GM19035 (cell line): ENCODE results near the gene SLC26A1.

Experiments used
- ATAC-seq: cut with Tn5 transposase; IDR thresholded peaks from one replicate; pipeline ENCODE4 v1.9.1; 2021; ENCODE audit not compliant: unreplicated experiment

Gene SLC26A1

GRCh38 chr4:1014291-1015167, 21.3 kb upstream of the SLC26A1 start:
- ATAC-seq: no peak

DNA sequence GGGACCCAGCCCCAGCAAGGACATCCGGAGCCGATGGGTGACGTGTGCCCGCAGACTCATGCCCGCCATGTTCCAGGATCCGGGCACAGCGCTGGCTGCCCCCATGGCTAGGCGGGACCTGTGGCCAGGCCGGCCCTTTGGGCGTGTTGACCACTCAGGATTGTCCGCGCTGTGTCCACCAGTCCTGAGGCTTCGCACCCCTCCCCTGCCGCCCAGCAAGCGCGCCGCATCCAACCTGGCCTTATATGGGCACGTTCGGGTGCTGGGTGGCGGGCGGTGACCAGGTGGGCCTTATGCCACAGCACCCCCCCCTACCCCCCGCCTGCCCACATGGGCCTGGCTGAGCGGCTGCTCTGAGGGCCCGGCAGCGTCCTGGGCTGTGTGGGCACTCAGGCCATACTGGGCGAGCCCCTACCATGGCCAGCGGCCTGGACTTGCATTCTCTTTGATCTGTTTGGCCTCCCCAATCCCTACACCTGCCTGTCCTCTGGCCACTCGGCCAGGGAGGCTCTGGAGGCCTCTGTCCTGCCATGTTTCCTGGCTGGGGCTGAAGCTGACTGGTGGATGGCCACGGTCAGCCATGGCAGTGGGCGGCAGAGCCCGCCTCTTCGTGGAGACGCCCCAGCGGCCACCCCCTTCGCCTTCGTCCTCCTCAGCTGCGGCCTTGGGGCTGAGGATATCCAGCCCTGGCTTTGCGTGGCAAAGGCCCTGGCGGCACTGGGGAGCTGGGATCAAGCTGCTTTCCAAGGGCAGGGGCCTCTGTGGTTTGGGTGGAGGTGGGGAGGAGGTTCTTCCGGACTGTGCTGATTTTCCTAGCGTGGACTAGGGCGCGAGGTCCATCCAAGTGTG, 20.2 kb upstream of the SLC26A1 start:
- ATAC-seq: no peak

DNA sequence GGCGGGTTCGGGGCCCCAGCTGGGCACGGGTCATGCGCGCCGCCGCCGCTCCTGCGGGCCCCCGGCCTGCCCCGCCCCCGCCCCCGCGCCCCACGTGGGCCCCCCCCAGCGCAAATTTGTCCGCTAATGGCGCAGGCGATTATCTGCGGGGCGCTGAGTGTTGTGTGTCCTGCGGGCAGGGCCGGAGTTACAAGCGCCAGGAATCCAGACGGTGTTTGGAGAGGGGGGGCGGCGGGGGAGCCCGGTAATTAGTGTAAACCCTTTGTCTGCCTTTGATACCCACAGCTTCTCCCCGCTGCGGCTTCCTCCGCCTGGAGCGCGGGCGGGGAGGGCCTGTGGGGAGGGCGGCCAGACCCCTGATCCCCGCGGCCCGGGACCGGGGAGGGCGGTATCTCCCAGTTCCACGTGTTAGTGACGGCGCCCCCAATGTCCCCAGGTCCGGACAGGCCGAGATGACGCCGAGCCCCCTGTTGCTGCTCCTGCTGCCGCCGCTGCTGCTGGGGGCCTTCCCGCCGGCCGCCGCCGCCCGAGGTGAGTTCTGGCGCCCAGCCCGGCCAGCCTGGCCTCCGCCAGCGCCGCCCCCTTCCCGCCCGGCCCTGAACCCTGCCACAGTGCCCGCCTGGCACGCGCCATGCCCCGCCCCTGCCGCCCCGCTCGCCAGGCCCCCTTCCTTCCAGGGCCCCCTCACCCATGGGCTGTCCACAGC, 19.0 kb upstream of the SLC26A1 start:
- ATAC-seq: no peak

GRCh38 chr4:1011666-1012033, 18.4 kb upstream of the SLC26A1 start:
- no peak for ATAC-seq

DNA sequence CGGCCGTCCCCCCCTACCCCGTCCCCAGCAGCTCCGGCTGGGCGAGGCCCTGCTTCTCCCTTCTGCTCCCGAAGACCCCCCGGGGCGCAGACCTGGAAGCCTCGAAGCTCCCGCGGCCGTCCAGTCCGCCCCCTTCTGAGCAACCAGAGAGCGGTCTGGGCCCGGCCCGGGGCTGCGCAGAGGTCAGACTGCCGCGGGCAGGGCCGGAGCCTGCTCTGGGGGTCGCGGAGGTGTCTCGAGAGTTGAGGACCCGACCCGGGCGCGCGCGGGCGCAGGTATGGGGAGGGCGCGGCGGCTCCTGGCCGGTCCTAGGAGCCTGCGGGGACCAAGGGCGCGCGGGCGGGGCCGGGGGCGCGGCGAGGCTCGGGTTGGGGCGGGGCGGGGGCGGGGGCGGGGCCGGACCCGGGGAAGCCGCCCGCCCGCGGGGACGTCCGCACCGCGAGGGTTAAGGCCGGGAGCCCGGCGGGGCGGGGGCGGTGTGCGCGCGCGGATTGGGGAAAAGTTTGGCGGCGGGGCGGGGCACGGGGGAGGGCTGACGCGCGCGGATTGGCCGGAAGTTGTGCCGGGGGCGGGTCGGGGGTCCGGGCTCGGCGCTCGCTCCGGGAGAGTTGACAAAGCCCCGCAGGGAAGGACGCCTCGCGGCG, 17.9 kb upstream of the SLC26A1 start, which contains the start of gene FGFRL1:
Gene FGFRL1, plus strand, starts transcription at position 605 of the 644 bp plus-strand sequence. CDS start 860 bp downstream, outside the sequence.
- no peak for ATAC-seq

DNA sequence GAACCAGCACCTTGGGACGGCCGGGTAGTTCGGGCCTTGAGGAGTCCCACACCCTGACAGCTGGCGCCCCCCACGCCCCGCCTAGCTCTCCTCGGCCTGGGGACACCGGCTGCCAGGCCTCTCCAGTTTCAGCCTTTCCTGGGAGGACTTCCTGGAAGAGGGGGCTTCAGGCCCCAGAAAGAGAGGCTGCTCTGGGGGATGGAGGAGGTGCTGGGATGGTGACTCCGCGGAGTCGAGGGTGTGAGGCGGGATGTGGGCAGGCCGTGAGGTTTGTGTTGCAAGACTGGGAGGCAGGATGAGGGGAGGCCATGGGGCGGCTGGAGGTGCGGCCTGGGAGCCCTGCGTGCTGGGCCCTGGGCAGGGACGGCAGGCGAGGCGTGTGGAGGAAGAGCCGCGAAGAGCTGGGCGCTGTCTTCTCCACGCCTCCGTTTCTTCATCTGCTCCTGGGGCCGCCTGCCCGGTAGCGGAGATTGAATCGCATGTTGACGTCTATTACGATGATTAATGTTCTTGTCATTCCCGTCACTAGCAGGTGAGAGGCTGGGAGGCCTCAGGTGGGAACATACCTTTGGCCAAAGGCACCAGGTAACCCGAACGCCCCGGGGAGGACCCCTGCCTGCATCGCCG, 17.3 kb upstream of the SLC26A1 start:
- peak; percentile 7 for ATAC-seq

GRCh38 chr4:1009542-1010394, 16.6 kb upstream of the SLC26A1 start:
- peak; percentile 51 for ATAC-seq

- ATAC-seq: peak; percentile 16
Measured at GRCh38 chr4:1008840-1009541, 15.8 kb upstream of the SLC26A1 start.

DNA sequence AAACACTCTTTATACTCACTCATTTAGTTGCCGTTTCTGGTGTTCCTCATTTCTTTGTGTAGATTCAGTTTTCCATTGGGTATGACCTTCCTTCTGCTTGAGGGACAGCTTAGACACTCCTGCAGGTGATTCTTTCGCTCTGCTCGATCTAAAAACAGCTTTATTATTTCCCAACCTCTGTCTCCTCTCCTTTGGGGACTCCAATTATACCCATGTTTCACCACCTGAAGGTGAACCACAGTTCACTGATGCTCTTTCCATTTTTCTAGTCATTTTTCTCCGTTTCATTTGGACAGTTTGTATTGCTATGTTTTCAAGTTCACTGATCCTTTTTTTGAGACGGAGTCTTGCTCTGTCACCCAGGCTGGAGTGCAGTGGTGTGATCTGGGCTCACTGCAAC, 13.7 kb upstream of the SLC26A1 start:
- no peak for ATAC-seq

DNA sequence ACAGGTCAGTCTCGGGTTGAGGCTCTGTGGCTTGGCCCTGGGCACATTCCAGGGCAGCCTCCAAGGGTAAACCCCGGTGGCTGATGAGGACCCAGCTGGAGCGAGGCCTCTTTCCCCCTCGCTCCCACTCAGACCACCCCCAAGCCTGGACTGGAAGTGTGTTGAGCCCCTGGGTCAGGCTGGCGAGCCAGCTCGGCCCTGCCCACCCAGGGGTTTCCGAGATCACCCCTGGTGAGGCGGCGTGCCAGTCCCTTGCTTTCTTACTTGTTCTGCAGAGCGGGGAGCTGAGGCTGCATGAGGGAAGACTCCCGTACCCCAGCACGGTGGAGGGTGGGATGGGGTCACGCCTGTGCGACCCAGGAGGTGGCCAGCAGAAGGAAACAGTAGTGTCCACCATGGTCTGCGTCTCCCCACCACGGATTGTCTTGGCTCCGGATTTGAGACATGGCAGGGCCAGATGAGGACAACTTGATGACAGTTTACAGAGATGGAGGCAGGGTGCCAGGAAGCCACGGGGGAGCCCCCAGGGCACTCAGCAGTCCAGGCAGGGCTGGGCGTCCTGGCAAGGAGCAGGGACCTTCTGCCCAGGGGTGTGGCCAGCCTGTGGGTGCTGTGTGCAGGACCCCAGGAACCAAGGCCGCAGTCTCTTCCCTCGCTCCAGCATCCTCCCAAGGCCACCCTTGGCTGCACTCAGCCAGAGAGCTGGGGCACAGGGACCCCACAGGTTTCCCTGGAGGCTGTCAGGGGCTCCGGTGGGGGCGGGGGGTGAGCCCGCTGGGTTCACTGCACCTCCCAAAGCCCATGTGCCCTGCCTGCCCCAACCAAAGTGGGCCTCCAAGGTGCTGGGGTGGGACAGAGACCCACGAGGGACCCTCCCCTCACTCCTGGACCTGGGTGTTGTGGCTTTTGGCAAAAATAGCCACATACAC, 11.6 kb upstream of the SLC26A1 start:
- no peak for ATAC-seq

DNA sequence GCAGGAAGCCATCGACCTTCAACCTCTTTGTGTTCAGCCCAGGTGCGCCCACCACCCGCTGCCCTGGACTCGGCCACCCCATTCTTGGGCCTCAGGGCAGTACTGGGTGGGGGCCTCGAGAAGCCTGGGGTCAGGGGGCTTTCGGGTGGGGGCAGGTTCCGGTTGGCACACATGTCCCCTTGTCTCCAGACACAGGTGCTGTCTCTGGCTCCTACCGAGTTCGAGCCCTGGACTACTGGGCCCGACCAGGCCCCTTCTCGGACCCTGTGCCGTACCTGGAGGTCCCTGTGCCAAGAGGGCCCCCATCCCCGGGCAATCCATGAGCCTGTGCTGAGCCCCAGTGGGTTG, 10.8 kb upstream of the SLC26A1 start:
- no peak for ATAC-seq

DNA sequence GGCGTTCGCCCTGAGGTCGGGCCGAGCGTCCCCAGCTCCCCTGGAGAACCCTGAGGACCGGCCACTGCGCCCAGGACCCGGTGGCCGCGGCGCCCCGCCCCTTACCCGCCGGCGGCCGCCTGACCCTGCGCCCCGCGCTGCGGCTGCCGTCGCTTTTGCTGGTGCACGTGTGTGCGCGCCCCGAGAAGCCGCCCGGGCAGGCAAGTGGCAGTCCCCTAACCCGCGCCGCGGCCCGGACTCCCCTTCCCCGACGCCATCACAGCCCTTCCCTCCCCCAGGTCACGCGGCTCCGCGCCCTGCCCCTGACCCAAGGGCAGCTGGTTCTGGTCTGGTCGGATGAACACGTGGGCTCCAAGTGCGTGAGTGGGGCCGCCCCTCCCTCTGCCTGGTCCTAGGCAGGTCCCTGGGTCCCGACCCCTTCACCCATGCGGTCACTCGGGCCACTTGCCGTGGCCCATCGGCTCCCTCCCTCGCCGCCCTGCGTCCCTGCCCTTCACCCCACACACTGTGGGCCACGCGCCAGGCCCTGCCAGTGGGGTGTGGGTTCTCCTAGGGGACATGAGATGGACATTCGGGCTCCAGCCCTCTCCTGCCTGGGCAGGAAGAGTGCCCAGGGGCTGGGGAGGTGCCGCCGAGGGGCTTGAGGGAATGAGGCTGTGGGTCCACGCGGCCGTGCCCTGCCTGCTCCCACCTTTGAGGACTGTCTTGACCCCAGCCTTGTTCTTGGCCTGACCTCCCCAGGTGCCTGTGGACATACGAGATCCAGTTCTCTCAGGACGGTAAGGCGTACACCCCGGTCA, 10.3 kb upstream of the SLC26A1 start:
- ATAC-seq: no peak

GRCh38 chr4:1002631-1003251, 9.5 kb upstream of the SLC26A1 start:
- ATAC-seq: no peak

DNA sequence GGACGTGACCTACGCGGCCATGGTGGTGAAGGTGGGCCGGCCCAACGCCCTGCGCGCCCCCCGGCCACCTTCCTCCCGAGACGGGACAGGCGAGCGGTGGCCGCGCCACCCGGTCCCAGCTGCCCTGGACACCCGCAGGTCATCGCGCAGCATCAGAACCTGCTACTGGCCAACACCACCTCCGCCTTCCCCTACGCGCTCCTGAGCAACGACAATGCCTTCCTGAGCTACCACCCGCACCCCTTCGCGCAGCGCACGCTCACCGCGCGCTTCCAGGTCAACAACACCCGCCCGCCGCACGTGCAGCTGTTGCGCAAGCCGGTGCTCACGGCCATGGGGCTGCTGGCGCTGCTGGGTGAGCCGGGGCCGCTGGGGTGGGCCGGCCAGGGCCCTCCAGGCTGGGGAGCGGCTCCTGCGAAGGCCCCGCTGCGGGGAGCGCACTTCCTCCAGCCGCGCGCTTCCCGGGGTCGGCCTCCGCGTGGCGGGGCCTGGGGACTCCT, 9.0 kb upstream of the SLC26A1 start:
- ATAC-seq: no peak

DNA sequence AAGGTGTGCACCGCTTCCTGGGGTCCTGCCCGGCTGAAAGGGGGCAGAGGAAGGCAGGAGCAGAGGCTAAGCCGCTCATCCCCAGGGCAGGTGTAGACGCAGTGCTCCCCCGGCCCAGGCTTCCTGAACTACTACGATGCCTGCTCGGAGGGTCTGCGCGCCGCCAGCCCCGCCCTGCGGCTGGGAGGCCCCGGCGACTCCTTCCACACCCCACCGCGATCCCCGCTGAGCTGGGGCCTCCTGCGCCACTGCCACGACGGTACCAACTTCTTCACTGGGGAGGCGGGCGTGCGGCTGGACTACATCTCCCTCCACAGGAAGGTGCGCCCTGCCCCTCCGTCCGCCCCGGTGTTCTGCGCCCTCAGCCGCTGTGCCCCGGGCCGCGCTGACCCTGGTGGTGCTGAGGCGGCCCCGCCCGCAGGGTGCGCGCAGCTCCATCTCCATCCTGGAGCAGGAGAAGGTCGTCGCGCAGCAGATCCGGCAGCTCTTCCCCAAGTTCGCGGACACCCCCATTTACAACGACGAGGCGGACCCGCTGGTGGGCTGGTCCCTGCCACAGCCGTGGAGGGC, 8.4 kb upstream of the SLC26A1 start:
- ATAC-seq: no peak

- no peak for ATAC-seq
Measured at GRCh38 chr4:1000686-1001260, 7.6 kb upstream of the SLC26A1 start.
